Transverse colon (tissue), 4 donors: ENCODE results near the gene RTN3.

Experiments
- CTCF ChIP-seq, 5 experiments: fragments of 200-600 bp in 3 of 5; fragments of 450-650 bp in 2 of 5; sonication (generic) in 3 of 5; IDR thresholded peaks; 1 replicate in 2 of 5; 2 replicates in 3 of 5; pipeline ENCODE4 v1.5.1; 2016 to 2017; ENCODE audit warnings: antibody characterized with exemption in 5 of 5, inconsistent platforms in 3 of 5, mild to moderate bottlenecking in 2 of 5, moderate library complexity in 1 of 5
- EP300 ChIP-seq: sonication (generic); formaldehyde crosslinking; IDR thresholded peaks from one replicate; pipeline ENCODE4 v1.6.1; 2017; ENCODE audit warnings: antibody characterized with exemption, low read depth
- POLR2AphosphoS5 ChIP-seq, 3 donors: sonication (generic); formaldehyde crosslinking; IDR thresholded peaks; one replicate each; pipeline ENCODE4 v1.6.1; 2016; ENCODE audit warnings: antibody characterized with exemption in 3 of 3

GRCh38 chr11:63639199-63639832 is 42.0 kb upstream of the RTN3 start:
- TF ChIP-seq POLR2AphosphoS5 (IDR thresholded peaks at IDR 0.05) (no peak), EP300 (no peak), CTCF (IDR thresholded peaks at IDR 0.05) (peak; percentile 27 to 46 (median 42))
